NCI-H345 treated with DMSO at 0.1 percent for 48 hours (cell line): ENCODE results near the gene HIVEP1.

Source experiments
- DNase-seq: peaks from one replicate; lab custom pipeline; 2025; ENCODE audit not compliant: unreplicated experiment; lab: John Stamatoyannopoulos, UW

HIVEP1 gene

DNA sequence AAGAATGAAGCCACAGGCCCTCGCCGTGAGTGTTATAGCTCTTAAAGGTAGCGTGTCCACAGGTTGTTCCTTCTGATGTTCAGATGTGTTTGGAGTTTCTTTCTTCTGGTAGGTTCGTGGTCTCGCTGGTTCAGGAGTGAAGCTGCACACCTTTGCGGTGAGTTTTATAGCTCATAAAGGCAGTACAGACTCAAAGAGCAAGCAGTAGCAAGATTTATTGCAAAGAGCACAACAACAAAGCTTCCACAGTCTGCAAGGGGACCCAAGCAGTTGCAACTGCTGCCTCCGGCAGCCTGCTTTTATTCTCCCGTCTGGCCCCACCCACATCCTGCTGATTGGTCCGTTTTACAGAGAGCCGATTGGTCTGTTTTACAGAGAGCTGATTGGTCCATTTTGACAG is 5.2 kb downstream of the HIVEP1 start:
- no peak for DNase-seq

DNA sequence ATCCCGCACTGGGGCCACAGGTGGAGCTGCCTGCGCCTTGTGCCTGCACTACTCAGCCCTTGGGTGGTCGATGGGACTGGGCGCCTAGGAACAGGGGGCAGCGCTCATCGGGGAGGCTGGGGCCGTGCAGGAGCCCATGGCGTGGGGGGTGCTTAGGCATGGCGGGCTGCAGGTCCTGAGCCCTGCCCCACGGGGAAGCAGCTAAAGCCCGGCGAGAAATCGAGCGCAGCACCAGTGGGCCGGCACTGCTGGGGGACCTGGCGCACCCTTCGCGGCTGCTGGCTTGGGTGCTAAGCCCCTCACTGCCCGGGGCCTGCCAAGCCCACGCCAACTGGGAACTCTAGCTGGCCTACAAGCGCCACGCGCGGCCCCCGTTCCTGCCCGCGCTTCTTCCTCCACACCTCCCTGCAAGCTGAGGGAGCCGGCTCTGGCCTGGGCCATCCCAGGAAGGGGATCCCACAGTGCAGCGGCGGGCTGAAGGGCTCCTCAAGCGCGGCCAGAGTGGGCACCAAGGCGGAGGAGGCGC is 5.8 kb downstream of the HIVEP1 start:
- no peak for DNase-seq

DNA sequence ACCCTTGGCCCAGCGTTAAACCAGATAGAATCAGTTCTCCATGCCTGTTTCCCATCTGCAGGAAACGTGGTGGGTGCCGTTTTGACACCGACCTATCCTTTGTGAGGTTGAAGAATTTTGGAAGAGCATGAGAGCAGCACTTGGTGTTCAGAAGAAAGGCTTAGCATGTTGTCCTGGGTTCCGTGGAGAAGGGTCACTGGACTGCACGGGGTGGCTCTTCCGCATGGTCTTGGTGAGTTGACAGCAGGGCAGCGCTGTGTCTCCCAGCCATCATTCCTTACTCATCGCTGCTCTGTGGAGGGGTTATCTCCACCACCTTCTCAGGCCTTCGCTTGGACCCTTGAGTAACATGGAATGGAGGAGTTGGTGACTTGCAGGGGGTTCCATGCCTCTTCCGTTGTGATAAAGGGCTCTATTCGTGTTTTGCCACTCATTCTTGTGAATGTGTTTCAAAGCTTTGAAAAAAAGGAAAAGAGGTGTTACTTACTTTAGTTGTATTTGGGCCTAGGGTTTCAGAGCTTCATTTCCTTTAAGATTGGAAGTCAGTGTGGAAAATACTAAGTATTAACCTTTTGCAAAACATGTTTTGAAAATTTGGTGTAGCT is 8.2 kb downstream of the HIVEP1 start:
- DNase-seq = no peak

DNA sequence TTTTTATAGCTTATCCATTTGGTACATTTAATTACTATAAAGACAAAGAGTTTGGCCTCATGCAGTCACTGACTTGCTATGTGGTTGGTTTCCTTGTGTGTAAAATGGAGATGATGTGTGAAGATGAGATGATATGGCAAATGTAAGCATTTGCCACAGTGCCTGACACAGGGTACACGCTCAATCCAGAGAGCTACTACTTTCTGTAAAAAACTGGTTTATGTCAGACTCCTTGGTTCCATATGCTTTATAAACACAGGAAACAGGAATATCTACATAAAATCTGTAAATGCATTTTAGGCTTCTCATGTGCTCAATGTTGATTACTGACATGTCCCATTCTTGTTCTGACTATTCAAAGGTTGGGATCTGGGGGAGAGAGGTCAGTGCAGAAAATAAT is 10.4 kb downstream of the HIVEP1 start:
- DNase-seq = no peak

DNA sequence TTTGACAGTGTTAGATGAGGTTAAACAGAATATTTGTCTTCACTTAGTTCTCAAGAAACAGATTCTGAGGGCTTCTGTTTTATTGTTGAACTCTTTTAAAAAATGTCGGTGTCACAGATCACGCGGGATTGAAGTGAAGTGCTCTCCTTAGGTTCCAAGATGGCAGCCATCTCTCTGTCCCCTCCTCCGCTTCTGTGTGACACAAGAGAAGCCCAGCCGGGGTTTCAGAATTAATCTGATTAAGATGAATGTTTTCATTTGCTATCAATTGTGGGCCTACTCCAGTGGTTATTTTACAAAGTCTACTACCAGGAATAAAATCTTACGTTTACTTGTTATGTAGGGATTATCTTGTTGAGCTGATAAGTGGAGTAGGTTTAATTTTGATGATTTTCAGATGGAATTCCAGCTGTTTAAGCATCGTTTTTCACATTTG is 10.9 kb downstream of the HIVEP1 start:
- no peak for DNase-seq

DNA sequence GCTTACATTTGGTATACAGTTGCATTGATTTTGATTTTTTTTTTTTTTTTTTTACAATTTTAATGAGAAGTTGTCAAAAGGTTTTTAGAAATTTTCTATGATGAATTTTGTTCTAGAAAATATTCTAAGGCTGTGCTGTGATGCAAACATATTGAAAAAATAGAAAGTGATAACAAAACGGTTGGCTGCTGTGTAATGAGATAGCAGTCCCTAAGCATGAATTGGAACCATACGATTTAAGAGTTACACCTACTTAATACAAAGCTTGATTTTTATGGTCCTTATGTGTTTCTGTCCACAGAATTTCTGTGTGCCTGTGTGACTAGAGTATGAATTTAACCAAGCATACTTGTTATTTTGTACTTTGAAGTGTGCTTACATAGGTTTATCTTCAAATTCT is 12.1 kb downstream of the HIVEP1 start:
- no peak for DNase-seq

DNA sequence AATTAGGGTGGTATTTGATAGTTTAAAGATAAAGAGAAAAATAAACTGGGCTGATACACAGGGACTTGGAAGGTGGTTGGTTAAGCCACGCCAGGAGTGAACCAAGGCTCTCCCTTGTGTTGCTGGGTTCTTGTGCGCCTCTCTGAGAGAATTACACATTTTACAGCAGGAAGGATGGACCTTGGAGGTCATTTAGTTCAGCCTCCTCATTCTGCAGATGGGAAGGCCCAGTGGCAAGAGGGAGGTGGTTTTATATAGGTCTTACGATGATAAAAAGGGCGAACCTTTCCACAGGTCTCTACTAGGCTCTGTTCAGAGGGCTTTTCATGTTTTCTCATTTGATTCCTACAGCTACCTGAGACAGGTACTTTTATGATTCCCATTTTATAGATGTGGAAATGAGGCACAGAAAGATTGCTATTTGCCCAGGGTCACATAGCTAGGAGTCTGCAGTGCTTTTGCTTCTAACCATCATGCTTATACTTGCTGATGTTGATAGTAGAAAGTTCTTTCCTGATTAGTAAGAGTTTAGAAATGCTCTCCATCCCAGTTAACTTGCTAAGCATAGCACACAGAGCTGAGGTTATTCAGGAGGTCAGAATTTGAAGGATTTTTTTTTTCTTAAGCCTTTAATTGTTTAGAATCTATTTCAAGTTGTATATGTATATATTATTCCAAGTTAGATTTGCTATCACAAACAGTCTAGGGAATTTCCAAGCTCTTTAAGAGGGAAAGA is 12.8 kb downstream of the HIVEP1 start:
- no peak for DNase-seq

DNA sequence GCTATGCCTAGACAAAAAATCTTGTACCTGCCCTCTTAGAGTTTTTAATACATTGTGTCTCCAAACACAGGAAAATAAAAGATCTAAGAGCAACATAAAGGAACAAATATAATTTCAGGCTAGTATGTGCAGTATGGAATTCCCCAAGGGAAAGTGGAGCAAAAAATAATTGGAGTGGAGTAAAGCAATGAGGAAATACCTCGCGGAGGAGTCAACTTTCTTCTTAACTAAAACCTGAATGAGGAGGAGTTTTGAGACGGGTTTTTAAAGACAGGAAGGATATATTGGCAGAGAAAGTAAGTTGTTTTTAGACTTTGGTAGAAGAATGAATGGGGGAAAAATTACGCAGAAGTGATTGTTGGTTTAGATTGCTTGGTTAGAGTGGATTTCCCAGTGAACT is 14.0 kb downstream of the HIVEP1 start:
- DNase-seq = no peak

DNA sequence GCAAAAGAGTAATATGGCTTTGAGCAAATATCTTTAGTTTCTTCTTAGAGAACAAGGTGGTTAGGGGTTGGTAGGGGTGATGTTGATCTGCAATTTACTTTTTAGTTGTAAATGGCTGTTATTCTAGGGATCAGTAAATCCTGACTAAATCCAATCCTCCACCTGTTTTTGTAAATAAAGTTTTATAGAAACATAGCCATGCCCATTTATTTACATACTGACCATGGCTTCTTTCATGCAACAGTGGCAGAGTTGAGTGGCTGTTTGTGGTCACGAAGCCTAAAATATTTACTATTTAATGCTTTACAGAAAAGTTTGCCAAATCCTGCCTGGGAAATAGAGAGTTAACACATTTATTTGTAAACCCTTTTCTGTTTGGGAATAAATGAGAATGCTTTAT is 14.7 kb downstream of the HIVEP1 start:
- no peak for DNase-seq

DNA sequence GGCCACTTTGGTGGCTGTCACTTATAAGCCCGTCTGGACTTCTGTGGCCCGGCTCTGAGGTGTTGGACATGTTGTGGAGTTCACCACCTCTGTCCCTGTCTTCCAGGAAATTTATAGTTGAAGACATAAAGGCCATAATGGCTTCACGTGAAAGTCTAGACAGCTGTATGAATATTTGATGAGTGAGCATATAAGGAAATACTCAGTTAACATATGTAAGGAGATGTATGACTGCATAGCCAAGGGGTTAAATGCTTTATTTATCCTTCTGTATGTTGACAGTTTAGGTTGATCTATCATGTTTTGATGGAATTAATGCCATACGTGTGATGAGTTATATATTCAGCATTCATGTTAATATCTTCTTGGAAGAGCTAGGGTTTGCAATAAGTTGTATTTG is 16.1 kb downstream of the HIVEP1 start:
- no peak for DNase-seq

DNA sequence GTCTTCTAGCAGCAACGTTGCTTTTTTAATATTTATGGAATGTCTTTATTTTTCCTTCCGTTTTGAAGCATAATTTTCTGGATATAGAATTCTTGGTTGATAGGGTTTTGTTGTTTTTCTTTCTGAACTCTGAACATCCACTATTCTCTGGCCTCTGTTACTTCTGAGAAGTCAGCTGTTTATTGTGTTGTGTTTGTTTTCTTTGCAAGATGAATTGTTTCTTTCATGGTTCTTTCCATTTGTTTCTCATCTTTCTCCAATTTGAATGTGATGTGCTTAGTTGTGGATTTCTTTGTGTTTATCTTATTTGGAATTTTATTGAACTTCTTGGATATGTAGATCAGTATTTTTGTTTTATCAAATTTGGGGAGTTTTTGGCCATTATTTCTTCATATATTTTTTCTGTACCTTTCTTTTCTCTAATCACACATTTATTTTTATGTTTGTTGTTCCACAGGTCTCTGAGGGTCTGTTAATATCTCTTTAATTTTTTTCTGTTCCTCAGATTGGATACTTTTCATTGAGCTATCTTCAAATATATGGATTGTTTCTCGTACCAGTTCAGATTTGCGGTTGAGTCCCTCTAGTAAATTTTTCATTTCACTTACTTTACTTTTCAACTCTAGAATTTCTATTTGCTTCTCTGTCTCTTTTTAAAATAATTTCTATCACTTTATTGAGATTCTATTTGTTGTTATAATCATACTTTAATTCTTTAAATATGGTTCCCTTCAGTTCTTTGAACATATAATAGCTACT is 18.0 kb downstream of the HIVEP1 start:
- no peak for DNase-seq

DNA sequence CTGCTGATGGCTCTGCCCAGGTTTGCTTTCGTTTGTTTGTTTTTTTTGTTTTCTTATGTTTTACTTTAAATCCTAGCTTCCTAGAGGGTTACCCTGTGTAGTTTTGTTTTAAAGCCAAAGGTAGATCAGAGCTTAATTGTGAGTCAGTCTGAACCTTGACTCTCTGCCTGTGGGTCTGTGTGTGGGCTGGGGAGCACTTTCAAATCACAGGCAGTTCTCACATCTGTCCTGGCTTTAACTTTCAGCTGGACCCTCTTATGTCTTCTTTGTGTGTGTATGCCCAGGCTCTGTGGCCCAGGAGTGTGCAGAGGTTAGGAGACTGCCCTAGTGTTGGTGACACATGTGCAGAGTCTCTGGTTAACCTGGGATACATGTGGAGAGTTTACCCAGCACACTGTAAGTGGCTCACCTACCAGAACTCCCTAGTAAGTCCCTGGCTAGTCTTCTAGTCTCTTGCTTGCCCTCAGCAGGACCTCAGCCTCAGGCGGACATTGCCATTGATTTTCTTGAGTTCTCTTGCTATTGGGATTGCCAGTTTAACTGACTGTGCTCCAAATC is 19.0 kb downstream of the HIVEP1 start:
- no peak for DNase-seq

DNA sequence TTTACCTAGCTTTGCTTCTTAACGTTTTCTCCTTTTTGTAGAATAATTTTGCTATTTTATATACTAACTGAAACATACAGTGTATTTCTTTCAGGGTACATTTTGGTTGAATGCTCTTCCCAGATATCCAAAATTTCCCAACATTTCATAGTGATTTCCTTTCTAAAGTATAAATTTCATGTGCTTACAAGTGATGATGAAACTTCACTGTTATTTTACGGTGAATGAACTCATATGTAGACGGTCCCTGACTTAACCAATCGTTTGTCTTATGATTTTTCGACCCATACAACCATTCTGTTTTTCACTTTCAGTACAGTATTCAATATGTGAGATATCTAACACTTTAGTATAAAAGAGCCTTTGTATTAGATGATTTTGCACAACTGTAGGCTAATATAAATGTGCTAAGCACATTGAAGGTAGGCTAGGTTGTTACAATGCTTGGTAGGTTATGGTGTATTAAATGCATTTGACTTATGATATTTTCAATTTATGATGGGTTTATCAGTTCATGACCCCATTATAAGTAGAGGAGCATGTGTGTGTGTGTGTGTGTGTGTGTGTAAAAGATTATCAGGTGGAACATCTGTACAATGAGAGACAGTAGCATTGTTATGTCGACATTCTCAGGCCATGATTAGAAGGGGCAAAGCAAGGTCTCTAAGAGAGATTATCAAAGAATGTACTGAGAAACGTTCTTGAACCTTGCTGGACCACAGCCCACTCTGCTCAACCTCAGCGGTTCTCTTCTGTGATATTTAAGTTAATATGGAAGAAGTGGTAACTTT is 20.9 kb downstream of the HIVEP1 start:
- DNase-seq = no peak

DNA sequence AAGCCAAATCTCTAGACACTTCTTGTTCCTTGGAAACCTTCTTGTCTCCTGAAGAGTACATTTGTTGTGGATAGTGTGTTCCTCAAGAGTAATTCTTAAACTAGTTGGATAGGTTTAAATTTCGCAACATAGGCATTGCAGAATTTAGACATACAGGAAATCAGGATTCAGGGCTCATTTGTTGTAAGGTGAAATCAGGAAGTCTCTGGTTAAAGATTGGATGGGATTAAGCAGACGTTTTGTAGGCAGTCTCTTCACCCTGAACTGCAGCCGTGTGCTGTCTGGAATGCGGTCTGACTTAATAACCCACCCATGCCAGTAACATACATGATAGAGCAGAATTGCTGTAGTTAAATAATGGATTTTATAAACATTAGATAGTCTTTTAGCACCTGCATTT is 21.7 kb downstream of the HIVEP1 start:
- no peak for DNase-seq

DNA sequence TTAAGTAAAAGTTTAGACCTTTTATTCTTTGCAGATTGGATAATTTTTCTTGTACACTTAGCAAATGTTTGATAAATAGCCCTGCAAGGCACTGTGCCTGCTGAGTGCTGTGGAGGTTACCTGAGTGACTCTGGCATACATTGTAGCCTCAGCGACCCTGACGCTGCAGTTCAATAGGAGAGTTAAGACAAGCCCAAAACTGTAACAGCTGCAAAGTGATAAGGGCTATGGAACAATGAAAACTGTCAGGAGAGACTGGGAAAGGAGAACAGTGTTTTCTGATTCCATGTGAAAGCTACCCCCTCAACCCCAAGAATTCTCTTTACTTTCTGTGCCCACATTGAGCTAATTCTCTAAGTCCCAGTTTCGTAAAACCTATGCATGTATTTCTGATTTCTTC is 22.2 kb downstream of the HIVEP1 start:
- DNase-seq = no peak

DNA sequence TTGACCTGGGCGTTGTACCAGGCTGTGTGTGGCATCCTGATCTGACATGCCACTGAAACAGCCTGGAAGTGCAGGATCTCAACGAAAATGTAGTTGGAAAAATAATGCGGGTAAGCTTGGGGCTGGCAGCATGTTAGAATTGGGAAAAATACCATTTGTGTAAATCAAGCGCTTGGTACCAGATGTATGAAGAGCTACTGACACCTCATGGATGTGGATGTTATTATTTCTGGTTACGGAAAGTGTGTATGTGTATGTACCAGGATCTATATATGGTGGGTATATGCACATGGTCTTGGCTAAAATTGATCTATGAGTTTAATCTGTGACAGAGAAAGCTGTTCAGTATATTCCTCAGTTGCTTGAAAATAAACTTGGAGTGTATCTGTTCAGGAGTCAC is 22.7 kb downstream of the HIVEP1 start:
- DNase-seq = no peak

DNA sequence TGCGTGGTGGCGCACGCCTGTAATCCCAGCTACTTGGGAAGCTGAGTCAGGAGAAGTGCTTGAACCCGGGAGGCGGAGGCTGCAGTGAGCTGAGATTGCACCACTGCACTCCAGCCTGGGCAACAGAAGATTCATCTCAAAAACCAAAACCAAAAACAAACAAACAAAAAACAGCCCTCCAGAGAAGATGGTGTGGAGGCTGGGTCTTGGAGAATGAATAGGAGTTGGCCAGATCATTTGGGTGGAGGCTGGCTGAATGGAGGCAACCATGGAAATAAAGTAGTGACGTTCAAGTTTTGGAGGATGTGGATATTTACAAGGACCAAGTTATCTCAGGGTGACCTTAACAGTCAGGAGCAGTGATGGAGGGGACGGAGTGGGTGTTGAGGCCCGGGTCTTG is 24.7 kb downstream of the HIVEP1 start:
- DNase-seq = no peak

DNA sequence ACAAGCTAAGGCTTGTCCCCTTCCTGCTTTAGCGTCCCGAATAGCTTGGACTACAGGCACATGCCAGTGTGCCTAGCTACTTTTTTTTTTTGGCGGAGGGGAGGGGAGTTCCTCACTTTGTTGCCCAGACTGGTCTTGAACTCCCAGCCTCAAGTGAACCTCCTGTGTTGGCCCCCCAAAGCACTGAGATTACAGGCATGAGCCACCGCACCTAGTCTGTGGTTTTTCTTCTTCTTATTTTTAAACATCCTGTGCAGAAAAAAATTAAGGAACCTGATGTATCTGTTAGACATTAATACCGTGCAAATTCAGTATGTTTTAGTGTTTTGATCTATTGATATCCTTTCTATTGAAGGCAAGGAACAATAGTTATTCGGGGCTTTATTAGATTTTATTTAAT is 25.7 kb downstream of the HIVEP1 start:
- DNase-seq = no peak

DNA sequence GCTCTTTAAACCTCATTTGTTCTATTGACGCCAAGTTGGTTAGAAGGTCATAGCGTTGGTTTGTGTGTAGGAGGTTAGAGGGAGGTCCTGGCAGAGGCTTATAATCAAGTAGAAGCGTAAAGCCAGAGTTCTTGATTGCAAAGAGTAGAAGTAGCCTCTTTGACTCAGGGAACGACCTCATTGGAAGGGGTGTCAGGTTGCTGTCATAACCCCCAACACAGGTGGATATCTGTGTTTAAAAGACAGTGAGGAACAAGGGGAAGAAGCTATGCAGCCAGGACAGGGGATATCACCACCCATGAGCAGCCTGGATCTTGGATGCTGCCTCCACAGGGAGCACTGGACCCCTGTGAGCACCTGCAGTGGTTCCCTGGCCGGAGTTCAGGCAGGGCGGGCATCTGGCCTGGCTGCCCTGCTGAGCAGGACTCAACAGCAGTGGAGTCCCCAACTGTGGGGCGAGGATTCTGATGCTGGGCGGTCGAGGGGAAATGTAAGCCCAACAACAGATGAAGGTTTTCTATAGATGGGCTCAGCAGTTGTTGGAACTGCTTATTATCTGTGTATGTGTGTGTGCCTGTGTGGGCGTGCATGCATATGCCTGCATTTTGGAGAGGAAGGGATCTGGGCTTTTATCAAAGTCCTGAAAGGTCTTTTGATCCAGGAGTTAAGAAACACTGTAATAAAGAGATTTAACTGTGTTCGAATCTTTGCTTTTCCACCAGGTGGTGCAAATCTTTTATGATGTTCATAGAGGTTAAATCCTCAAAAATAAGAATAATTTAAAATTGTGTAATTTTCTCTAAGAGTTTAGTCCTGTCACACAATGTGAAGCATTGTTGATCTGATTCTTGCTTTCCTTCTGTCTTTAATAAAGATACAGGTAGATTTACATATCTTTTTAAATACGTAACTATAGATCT is 27.7 kb downstream of the HIVEP1 start:
- DNase-seq = no peak

DNA sequence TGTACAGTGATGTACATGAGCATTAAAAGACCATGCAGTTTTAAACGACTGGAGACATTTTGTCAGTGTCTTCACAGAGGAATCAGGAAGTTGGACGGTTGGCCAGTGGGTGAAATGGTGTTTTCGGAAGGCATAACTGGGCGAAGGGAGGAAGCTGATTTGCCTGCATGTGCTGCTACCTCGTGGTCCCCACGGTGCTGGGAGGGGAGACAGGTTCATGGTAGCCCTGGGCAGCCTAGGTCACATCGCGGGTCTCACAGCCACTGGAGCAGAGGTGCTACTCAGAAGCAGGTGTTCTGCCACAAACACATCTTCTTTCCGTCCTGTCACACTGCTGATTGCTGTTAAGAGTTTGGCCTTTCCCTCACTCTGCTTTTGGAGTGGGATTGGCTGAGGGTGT is 35.2 kb downstream of the HIVEP1 start:
- DNase-seq = no peak
